ENCODE data around the gene ALDH1B1.

- no peak for TF ChIP-seq CTCF (IDR thresholded peaks at IDR 0.05; ENCODE audit: low read depth, low read length)
- TF ChIP-seq POLR2A (IDR thresholded peaks at IDR 0.05; ENCODE audit: extremely low read depth, insufficient read length): no peak
- TF ChIP-seq MAX (IDR thresholded peaks at IDR 0.05; ENCODE audit: low read depth, low read length): no peak
Observed at GRCh38 chr9:38386319-38386895, 6.1 kb upstream of the ALDH1B1 start.
